Stimulated activated CD4-positive, alpha-beta T cell treated with anti-CD3 and anti-CD28 coated beads, TNF-alpha, amount 100 ng/mL, for 24 hours (primary cell): ENCODE results near the gene ARHGDIA.

Experiments
- DNase-seq, 3 experiments: peaks; one replicate each; pipeline ENCODE4 v3.0.0-alpha.2; 2020; ENCODE audit warnings: low read depth in 3 of 3

The ARHGDIA gene

DNA sequence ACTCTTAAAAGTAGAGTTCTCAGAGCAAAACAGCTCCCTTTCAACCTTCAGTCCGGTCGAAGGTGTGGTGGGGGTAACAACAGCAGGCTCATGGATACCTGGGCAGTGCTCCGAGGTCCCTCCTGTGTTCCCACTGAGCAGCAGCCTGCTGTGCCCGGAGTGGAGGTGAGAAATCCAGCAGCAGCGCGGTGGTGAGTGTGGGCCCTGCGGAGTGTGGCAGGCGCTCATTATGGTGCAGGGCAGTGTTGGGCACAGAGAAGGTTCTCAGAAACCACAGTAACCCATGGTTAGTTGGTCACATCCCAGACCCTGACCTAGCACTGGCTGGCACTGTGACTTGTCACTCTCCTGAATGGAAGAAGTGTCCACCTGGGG lies 5.8 kb downstream of the ARHGDIA start:
- no peak for DNase-seq

- no peak for DNase-seq
Observed at GRCh38 chr17:81863833-81864768, 7.0 kb downstream of the ARHGDIA start.

DNA sequence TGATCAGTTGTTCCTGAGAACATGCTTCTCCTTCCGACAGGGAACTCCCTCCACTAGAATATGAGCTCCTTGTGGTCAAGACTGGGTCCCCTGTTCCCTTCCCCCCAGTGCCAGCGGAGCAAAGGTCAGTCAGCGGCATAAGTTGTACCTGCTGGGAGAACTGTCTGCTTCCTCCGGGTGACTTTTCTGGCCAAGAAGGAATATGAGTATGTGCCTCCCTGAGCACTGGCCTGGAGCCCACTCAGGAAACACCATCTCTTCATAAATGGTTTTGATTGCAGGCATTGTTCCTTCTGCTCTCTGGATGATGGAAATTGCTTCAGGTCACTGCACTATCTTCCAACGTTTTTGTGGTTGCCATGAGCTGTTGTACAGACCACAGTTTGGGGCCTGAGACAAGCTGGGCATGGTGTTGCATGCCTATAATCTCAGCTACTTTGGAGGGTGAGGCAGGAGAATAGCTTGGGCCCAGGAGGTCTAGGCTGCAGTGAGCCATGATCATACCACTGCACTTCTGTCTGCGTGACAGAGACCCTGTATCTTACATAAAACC lies 7.9 kb downstream of the ARHGDIA start:
- DNase-seq = no peak

- peak; percentile 98 to 99 (median 98) for DNase-seq
Observed at GRCh38 chr17:81860756-81861568, 10.2 kb downstream of the ARHGDIA start.

DNA sequence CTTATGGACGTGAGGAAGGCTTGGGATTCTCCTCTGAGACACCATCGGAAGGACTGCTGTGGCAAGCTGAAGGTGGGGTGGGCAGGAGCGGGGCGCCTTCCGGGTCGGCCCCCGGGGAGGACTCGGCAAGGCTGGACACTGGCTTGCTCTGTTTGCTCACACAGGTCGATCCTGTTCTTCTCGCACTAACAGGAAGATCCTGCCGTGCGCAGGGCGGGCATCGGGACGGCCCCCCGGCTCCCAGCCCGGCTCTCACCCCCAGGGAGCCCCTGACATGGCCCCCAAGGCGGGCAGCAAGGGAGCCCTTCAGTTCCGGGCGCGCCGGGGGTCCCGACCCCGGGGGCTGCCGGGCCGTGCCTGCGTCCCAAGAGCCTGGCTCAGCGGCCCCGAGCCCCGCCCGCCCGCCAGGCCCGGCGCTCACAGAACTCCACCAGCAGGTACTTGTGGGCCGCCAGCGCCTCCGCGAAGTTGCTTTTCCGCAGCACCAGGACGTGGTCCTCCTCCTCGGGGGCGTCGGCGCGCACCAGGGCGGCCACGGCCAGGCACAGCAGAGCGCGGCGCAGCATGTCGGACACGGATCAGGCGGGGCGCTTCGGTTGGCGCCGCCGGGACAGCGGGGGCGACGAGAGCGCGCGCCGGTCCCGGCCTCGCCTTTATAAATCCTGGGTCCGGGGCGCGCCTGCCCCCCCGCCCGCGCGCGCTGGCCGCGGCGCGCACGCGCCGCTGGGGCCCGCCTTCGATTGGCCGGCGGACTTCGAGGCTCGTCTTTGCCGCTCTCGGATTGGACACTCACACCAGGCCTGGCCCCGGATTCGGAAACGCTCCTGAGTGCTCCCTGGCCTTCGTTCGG lies 11.0 kb downstream of the ARHGDIA start, which contains the start of gene P4HB:
Gene P4HB (minus strand): TSS at position 630 of the 850 bp plus-strand sequence. CDS start 64 bp downstream, at position 566.
- DNase-seq = peak in 2 of 3 experiments; percentile 94 to 97

- no peak for DNase-seq
Observed at GRCh38 chr17:81858967-81859905, 11.9 kb downstream of the ARHGDIA start.

DNA sequence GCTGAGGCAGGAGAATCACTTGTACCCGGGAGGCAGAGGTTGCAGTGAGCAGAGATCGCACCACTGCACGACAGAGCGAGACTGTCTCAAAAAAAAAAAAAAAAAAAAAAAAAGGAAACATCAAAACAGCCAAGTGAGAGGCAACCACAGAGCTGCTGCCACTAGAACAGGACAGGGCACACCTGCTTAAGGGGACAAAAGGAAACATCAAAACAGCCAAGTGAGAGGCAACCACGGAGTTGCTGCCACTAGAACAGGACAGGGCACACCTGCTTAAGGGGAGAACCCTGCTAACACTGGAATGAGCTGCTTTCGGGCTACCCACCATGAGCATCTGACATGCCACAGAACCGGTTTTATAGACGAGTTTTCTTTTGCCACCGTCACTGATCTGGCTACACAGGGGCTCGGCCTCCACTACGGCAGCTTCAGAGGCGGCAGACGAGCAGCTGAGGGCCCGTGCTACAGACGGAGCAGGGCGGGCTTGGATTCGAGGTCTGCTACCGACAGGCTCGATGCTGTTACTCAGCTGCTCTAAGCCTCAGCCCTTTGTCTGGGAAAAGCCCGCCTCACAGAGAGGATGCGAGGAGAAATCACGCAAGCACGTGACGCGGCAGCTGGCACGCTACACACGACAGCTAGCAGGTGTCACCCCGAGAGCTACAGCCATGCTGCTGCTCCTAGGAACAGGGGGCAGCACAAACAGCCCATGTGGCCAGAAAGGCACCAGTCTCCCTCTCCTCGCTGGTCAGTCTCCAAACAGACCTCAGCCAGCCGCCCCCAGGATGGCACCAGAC lies 12.8 kb downstream of the ARHGDIA start:
- DNase-seq = no peak

DNA sequence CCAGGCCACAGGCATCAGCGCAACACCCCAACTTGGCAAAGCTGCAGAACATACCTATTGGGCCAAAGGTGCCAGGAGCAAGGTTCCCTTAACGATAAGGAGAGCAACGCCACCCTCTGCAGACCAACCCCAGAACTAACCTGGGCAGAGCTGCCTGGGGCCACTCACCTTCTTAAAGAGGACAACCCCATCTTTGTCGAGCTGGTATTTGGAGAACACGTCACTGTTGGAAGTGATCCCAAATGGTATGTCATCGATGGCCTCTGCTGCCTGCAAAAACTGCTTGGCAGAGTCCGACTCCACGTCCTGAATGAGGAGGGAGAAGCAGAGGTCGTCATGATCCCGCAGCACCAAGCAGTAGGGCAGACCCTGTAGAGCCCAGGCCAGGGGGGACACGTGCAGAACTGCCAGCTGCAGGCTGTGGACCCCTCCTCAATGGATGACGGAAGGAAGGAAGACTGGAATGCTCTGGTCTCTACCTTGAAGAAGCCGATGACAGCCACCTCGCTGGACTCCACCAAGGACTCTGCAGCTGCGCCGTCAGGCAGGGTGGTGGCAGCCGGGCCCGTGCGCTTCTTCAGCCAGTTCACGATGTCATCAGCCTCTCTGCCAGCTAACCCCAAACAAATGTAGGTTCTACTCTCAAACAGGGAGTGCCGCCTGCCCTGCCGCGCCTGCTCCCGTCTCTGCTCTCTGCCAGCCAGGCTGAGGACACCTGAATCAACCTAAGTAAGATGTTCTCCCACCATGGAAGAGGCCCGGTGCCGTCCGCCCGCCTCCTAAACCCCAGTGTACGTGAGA lies 16.0 kb downstream of the ARHGDIA start:
- no peak for DNase-seq

- DNase-seq = no peak
Observed at GRCh38 chr17:81852237-81852636, 18.9 kb downstream of the ARHGDIA start.

DNA sequence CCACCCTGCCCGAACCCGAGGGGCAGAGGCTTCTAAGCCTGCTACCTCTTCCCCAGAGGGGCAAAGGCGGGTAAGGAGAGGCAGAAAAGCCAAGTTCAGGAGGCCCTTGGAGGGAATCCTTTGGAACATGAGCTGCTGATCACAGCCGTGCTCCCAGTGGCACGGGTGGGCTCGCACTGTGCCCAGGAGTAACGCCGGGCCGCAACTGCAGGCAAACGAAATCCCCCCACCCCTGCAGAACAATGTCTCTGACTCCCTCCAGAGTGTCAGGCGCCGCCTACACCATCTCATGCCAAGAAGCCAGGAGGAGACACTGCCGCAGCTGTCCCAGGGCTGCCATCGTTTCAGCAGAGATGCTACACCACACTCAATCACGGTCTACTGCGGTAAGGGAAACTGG lies 19.7 kb downstream of the ARHGDIA start:
- no peak for DNase-seq

DNA sequence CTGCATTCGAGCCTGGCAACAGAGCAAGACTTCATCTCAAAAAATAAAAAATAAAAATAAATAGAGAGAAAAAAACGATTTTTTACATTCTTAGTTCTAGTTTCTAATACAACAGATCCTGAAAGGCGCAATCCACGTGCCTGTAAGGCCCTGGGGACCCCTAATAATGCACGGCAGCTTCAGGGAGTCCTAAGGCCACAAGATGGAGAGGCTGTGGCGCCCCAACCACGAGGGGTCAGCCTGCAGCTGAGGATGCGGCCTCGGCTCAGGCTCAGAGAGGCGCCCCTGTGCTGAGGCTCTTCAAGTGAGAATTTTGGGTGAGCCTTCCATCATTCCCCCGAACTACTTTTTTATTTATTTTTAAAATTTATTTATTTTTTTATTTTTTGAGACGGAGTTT lies 21.7 kb downstream of the ARHGDIA start:
- no peak for DNase-seq

DNA sequence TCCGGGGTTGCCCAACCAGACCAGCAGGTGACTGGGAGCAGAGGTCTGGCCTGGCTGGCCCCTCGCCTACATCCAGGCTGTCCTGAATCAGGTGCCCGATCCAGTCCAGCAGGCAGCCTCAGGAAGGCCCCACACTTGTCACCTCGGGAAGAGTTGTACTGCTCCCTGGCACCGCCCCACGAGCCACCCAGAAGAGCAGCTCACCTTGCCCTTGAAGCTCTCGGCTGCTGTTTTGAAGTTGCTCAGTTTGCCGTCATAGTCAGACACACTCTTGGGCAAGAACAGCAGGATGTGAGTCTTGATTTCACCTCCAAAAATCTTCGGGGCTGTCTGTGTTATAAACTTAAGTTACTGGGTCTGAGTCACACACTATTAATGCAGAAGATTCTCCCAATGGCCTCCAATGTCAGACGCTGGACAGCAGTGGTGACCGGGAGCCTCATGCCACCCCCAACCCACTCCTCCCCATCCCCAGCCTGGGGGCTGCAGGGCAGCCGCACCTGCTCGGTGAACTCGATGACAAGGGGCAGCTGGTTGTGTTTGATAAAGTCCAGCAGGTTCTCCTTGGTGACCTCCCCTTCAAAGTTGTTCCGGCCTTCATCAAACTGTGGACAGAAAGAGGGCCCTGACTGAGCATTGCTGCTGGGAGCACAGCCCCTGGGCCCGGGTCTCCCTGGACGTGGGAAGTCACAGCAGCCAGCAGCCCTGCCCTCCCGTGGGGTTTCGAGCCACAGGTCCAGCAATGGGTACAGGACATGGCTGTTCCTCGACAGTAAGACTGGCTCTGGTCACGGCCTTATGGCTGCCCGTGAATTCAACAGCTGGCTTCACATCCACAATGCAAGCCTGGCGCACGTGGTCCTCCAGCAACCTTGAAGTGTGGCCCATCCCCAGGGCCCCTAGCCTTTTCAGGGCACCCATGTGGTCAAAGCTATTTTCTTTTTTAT lies 24.1 kb downstream of the ARHGDIA start:
- DNase-seq = no peak

GRCh38 chr17:81845881-81846742 lies 25.0 kb downstream of the ARHGDIA start:
- DNase-seq = no peak

DNA sequence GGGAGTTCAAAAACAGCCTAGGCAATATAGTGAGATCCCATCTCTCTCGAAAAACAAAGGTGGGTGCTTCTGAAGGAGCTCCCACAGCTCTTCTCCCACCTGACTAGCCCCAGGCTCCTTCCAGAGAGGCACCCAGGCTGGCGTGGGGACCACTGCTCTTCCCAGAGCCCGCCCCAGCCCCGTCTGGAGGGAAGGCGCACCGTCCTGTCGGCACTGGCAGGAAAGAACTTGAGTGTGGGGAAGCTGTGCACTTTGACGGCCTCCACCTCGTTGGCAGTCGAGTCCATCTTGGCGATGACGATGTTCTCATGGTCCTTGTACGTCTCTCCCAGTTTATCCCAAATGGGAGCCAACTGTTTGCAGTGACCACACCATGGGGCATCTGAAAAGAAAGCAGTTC lies 25.8 kb downstream of the ARHGDIA start:
- no peak for DNase-seq

GRCh38 chr17:81844887-81845286 lies 26.2 kb downstream of the ARHGDIA start:
- DNase-seq = no peak

DNA sequence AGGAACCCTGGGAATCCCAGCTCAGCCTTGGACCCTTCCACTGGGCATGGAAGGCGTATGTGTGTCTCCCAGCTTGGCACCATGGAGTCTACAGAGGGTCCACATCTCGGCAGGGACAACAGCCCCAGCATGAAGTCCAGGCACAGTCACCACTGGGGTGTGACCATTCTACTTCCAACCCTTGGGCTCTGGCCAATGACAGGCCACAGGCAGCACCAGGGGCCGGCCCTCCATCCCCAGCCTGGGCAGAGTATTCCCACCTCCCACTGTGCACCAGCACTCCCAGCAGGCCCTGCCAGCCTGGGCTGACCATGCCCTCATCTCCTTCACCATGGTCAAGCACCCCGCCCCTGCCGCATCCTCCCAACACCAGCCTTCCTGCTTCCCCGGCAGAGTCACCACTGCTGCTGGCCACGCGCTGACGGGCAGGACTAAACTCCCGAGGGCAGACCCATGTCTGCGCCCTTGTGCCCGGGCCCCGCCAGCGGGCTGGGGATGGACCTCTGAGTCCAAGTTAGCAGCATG lies 26.7 kb downstream of the ARHGDIA start:
- no peak for DNase-seq
